Glomerular visceral epithelial cell (primary cell): ENCODE measurements around the gene DAND5.
"Not testable (repeated sequence)": the region's sequence is repeated elsewhere in the genome, so short reads cannot be mapped to it uniquely, and the experiment has no call there.

Source experiments
- DNase-seq: peaks from one replicate; pipeline ENCODE4 v3.0.0-alpha.2; 2016; ENCODE audit errors: extremely low spot score

Gene DAND5

GRCh38 chr19:12965017-12965811, 4.2 kb upstream of the DAND5 start:
- peak; percentile 85 for DNase-seq

- DNase-seq = no peak
Measured at GRCh38 chr19:12965812-12966135, 3.6 kb upstream of the DAND5 start.

GRCh38 chr19:12967907-12968306, 1.5 kb upstream of the DAND5 start:
- no peak for DNase-seq

GRCh38 chr19:12970070-12970820, 869 bp downstream of the DAND5 start:
- DNase-seq = no peak

- DNase-seq = no peak
Measured at GRCh38 chr19:12973236-12973635, 3.9 kb downstream of the DAND5 start.

GRCh38 chr19:12974301-12975220, 5.2 kb downstream of the DAND5 start:
- DNase-seq = peak; percentile 53

GRCh38 chr19:12975221-12975741, 5.9 kb downstream of the DAND5 start:
- no peak for DNase-seq

GRCh38 chr19:12976109-12976508, 6.7 kb downstream of the DAND5 start:
- not testable (repeated sequence) for DNase-seq

GRCh38 chr19:12979974-12980373, 10.6 kb downstream of the DAND5 start:
- DNase-seq = no peak

GRCh38 chr19:12982648-12983047, 13.3 kb downstream of the DAND5 start:
- DNase-seq = no peak

- no peak for DNase-seq
Measured at GRCh38 chr19:12983091-12983490, 13.7 kb downstream of the DAND5 start.

GRCh38 chr19:12983542-12984142, 14.3 kb downstream of the DAND5 start:
- DNase-seq = peak; percentile 84

- no peak for DNase-seq
Measured at GRCh38 chr19:12984143-12984627, 14.8 kb downstream of the DAND5 start.

GRCh38 chr19:12984683-12985048, 15.3 kb downstream of the DAND5 start:
- DNase-seq = no peak

GRCh38 chr19:12985049-12985776, 15.8 kb downstream of the DAND5 start:
- DNase-seq = peak; percentile 33

- DNase-seq = no peak
Measured at GRCh38 chr19:12986726-12987125, 17.4 kb downstream of the DAND5 start.

GRCh38 chr19:12987190-12987589, 17.8 kb downstream of the DAND5 start:
- no peak for DNase-seq

- no peak for DNase-seq
Measured at GRCh38 chr19:12987781-12988180, 18.4 kb downstream of the DAND5 start.

- DNase-seq = no peak
Measured at GRCh38 chr19:12990431-12990830, 21.1 kb downstream of the DAND5 start.

GRCh38 chr19:12990853-12991252, 21.5 kb downstream of the DAND5 start:
- DNase-seq = no peak

- DNase-seq = no peak
Measured at GRCh38 chr19:12991296-12991695, 21.9 kb downstream of the DAND5 start.
